ENCODE data around the gene MYOF. TPM values are rescaled to one million over a fixed set of nuclear protein-coding genes. Genes with fewer than 3 reads are reported as not detected.

Gene MYOF
- total RNA-seq, 1 experiment from 2014 or later, result 376 TPM

DNA sequence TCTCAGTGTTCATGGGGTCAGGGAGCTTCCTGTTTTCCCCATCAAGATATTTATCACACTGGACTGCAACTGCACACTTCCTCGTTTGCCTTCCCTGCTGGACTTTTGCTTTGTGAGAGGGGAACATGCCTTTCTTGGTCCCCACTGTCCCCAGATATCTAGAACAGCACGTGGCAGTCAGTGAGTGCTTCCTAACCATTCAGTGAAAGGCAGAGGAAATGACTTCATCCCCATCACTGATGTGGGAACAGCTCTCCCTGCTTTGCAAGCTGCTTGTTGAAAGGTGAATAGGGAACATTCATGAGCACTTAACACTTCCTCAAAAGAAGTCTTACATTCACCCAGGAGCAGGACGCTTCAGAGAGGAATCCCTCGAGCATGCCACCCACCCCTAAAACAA, 135.4 kb downstream of the MYOF start:
- Histone ChIP-seq H3K9me3 (ENCODE audit: control insufficient read depth, insufficient read depth, low read depth, low read length) (no peaks in the 10 kb centered on the region), H3K4me1 (ENCODE audit: control insufficient read depth, insufficient read depth, low read length) (no peaks in the 10 kb centered on the region), H3K27ac (ENCODE audit: low read length) (no peak overlapping the region), H3K4me3 (ENCODE audit: low read depth in 2 of 2, low read length in 2 of 2) (no peak overlapping the region), H3K27me3 (ENCODE audit: control insufficient read depth, insufficient read depth, low read length) (no peaks in the 10 kb centered on the region), H3K36me3 (ENCODE audit: control insufficient read depth, insufficient read depth, low read length) (peaks cover 72% of the 10 kb centered on the region)
- CTCF ChIA-PET, result no interaction called here
- DNase-seq (ENCODE audit: low read depth, low spot score) (no peak), ATAC-seq (no peak)
- BruUV-seq (replicated peaks), result no TSS peak
- TF ChIP-seq, protein P1, sequence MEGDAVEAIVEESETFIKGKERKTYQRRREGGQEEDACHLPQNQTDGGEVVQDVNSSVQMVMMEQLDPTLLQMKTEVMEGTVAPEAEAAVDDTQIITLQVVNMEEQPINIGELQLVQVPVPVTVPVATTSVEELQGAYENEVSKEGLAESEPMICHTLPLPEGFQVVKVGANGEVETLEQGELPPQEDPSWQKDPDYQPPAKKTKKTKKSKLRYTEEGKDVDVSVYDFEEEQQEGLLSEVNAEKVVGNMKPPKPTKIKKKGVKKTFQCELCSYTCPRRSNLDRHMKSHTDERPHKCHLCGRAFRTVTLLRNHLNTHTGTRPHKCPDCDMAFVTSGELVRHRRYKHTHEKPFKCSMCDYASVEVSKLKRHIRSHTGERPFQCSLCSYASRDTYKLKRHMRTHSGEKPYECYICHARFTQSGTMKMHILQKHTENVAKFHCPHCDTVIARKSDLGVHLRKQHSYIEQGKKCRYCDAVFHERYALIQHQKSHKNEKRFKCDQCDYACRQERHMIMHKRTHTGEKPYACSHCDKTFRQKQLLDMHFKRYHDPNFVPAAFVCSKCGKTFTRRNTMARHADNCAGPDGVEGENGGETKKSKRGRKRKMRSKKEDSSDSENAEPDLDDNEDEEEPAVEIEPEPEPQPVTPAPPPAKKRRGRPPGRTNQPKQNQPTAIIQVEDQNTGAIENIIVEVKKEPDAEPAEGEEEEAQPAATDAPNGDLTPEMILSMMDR (IDR thresholded peaks at IDR 0.05), result no peak
- TF ChIP-seq POLR2AphosphoS5 (IDR thresholded peaks at IDR 0.05; ENCODE audit: low read depth, low read length) (no peak), SIN3A (IDR thresholded peaks at IDR 0.05; ENCODE audit: borderline replicate concordance, insufficient read depth, low read depth, low read length) (no peak), TCF7L2 (IDR thresholded peaks at IDR 0.05; ENCODE audit: low read depth, low read length) (no peak)
- TF ChIP-seq, protein P2, sequence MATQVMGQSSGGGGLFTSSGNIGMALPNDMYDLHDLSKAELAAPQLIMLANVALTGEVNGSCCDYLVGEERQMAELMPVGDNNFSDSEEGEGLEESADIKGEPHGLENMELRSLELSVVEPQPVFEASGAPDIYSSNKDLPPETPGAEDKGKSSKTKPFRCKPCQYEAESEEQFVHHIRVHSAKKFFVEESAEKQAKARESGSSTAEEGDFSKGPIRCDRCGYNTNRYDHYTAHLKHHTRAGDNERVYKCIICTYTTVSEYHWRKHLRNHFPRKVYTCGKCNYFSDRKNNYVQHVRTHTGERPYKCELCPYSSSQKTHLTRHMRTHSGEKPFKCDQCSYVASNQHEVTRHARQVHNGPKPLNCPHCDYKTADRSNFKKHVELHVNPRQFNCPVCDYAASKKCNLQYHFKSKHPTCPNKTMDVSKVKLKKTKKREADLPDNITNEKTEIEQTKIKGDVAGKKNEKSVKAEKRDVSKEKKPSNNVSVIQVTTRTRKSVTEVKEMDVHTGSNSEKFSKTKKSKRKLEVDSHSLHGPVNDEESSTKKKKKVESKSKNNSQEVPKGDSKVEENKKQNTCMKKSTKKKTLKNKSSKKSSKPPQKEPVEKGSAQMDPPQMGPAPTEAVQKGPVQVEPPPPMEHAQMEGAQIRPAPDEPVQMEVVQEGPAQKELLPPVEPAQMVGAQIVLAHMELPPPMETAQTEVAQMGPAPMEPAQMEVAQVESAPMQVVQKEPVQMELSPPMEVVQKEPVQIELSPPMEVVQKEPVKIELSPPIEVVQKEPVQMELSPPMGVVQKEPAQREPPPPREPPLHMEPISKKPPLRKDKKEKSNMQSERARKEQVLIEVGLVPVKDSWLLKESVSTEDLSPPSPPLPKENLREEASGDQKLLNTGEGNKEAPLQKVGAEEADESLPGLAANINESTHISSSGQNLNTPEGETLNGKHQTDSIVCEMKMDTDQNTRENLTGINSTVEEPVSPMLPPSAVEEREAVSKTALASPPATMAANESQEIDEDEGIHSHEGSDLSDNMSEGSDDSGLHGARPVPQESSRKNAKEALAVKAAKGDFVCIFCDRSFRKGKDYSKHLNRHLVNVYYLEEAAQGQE (IDR thresholded peaks at IDR 0.05; ENCODE audit: insufficient read depth in 1 of 2, low read depth in 2 of 2, low read length in 1 of 2), result no peak
- in situ Hi-C loops (cut with HindIII; ENCODE audit: low pct_unique_long_range_greater_than_20kb, low sequenced_read_pairs) (no loop called here), intact Hi-C loops (cut with micrococcal nuclease; ENCODE audit: unreplicated experiment) (no loop called here)
- POLR2A ChIA-PET, result no interaction called here

DNA sequence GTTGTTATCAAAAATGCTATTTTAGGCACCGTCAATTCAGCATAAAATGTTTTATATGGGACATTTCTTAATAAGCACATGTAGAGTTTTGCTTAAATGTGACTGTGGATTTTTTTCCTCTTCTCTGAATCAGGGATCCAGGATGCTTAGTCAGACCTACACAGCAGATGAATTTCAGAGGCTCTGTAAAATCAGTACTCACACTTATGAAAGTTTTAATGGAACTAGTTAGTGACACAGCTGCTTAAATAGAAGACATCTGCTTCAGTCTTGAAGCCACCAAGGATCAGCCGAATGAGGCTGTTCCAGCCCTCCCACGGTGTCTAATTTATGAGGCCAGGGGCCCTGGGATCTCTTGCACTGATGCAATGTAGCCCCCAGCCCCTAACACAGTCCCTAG, 136.0 kb downstream of the MYOF start:
- intact Hi-C loops (cut with micrococcal nuclease; ENCODE audit: unreplicated experiment) (no loop called here), in situ Hi-C loops (cut with HindIII; ENCODE audit: low pct_unique_long_range_greater_than_20kb, low sequenced_read_pairs) (no loop called here)
- no TSS peak for BruUV-seq (replicated peaks)
- no peaks in the 10 kb centered on the region for H3K27me3 ChIP-seq (ENCODE audit: control insufficient read depth, insufficient read depth, low read length)
- no peaks in the 10 kb centered on the region for H3K4me1 ChIP-seq (ENCODE audit: control insufficient read depth, insufficient read depth, low read length)
- no peaks in the 10 kb centered on the region for H3K9me3 ChIP-seq (ENCODE audit: control insufficient read depth, insufficient read depth, low read depth, low read length)
- POLR2A ChIA-PET, result no interaction called here
- no peak overlapping the region for H3K4me3 ChIP-seq (ENCODE audit: low read depth in 2 of 2, low read length in 2 of 2)
- peaks cover 68% of the 10 kb centered on the region for H3K36me3 ChIP-seq (ENCODE audit: control insufficient read depth, insufficient read depth, low read length)
- CTCF ChIA-PET, result no interaction called here
- DNase-seq (ENCODE audit: low read depth, low spot score) (no peak), ATAC-seq (no peak)
- TF ChIP-seq SIN3A (IDR thresholded peaks at IDR 0.05; ENCODE audit: borderline replicate concordance, insufficient read depth, low read depth, low read length) (no peak), TCF7L2 (IDR thresholded peaks at IDR 0.05; ENCODE audit: low read depth, low read length) (no peak), POLR2AphosphoS5 (IDR thresholded peaks at IDR 0.05; ENCODE audit: low read depth, low read length) (no peak)
- TF ChIP-seq, protein P1 (IDR thresholded peaks at IDR 0.05), result no peak
- TF ChIP-seq, protein P2 (IDR thresholded peaks at IDR 0.05; ENCODE audit: insufficient read depth in 1 of 2, low read depth in 2 of 2, low read length in 1 of 2), result no peak
- H3K27ac ChIP-seq (ENCODE audit: low read length), result no peak overlapping the region
